HepG2 (cell line): Measurements from ENCODE around the gene FUT1. TPM values are rescaled to one million over a fixed set of nuclear protein-coding genes. Genes with fewer than 3 reads are reported as not detected.
A peak's percentile ranks its signal among the peaks of the same experiment; 100 is the strongest.

Experiments used
- ATAC-seq: fragments of 200-7000 bp; cut with Tn5 transposase; 3 replicates; pipeline ENCODE4 v1.9.1; 2020; ENCODE audit warnings: mild to moderate bottlenecking, moderate library complexity
- BruUV-seq: library from RNA; stranded (reverse); fragments of 400-500 nt; replicated peaks from 2 replicates; lab custom pipeline; 2021; lab: Mats Ljungman, UMichigan
- CTCF ChIA-PET: fragments of 300-600 bp; formaldehyde crosslinking; extraction: SDS; loops from one replicate; lab custom pipeline; 2021; ENCODE audit warnings: low total read pairs, inconsistent platforms, low intra/inter-chr PET ratio; lab: Yijun Ruan, JAX
- POLR2A ChIA-PET: fragments of 350-600 bp; sonication (Branson Sonifier 250); formaldehyde crosslinking; loops from one replicate; lab custom pipeline; 2020; ENCODE audit warnings: antibody characterized with exemption, inconsistent platforms; lab: Yijun Ruan, JAX
- DNase-seq: peaks from one replicate; pipeline ENCODE4 v3.0.0-alpha.2; 2015; ENCODE audit warnings: low spot score
- FAIRE-seq: peaks from 3 replicates; lab custom pipeline; 2011; peaks lifted over from hg19 to GRCh38; lab: Jason Lieb, UNC
- H2AFZ ChIP-seq: one replicate; pipeline ENCODE4 v1.6.1; 2011; ENCODE audit warnings: low read length, inconsistent platforms
- H3K27ac ChIP-seq: fragments of 300-600 bp; 3 replicates; pipeline ENCODE4 v1.8.0; 2011; ENCODE audit warnings: mixed run types, mild to moderate bottlenecking, mixed read lengths, low read length, inconsistent platforms; ENCODE audit not compliant: insufficient read depth; ENCODE audit errors: extremely low read length
- H3K27me3 ChIP-seq, 2 experiments: fragments of 200-600 bp in 1 of 2; 2 replicates in 1 of 2; 3 replicates in 1 of 2; pipeline versions ENCODE4 v1.6.0 to v1.8.0; 2011; ENCODE audit warnings: low read length in 2 of 2, mild to moderate bottlenecking in 2 of 2, moderate library complexity in 2 of 2, inconsistent platforms in 1 of 2; ENCODE audit not compliant: insufficient read depth in 2 of 2, control insufficient read depth in 1 of 2
- H3K36me3 ChIP-seq, 2 experiments: fragments of 200-600 bp in 1 of 2; replicated peaks in 1 of 2; 2 replicates in 1 of 2; 3 replicates in 1 of 2; pipeline versions ENCODE4 v1.5.1 to v1.8.0; 2011; ENCODE audit warnings: low read length in 2 of 2, inconsistent platforms in 1 of 2; ENCODE audit not compliant: insufficient read depth in 2 of 2, control insufficient read depth in 1 of 2
- H3K4me1 ChIP-seq: 2 replicates; pipeline ENCODE4 v1.5.1; 2012; ENCODE audit warnings: low read length, inconsistent platforms; ENCODE audit not compliant: insufficient read depth
- H3K4me2 ChIP-seq: 2 replicates; pipeline ENCODE4 v1.6.0; 2011; ENCODE audit warnings: low read depth, low read length, inconsistent platforms
- H3K4me3 ChIP-seq, 3 experiments: fragments of 200-600 bp in 1 of 3; sonication (generic), shearing (Covaris generic) in 1 of 3; replicated peaks in 1 of 3; 2 replicates each; pipeline ENCODE4 v1.5.1; 2011 to 2016; ENCODE audit warnings: low read length in 3 of 3, inconsistent platforms in 2 of 3, low read depth in 2 of 3, mild to moderate bottlenecking in 2 of 3, control low read depth in 1 of 3, mixed read lengths in 1 of 3; ENCODE audit not compliant: insufficient read depth in 1 of 3
- H3K79me2 ChIP-seq: one replicate; pipeline ENCODE4 v1.6.1; 2011; ENCODE audit warnings: low read length, inconsistent platforms; ENCODE audit not compliant: insufficient read depth
- H3K9ac ChIP-seq: 2 replicates; pipeline ENCODE4 v1.6.0; 2011; ENCODE audit warnings: mild to moderate bottlenecking, low read depth, low read length, inconsistent platforms; ENCODE audit not compliant: insufficient read depth
- H3K9me3 ChIP-seq: 2 replicates; pipeline ENCODE4 v1.5.1; 2012; ENCODE audit warnings: mild to moderate bottlenecking, low read length
- H4K20me1 ChIP-seq: 2 replicates; pipeline ENCODE4 v1.6.0; 2011; ENCODE audit warnings: inconsistent platforms, mild to moderate bottlenecking, low read length, moderate library complexity; ENCODE audit not compliant: insufficient read depth
- KAT7 ChIP-seq: IDR thresholded peaks from 2 replicates; pipeline ENCODE4 v1.6.1; 2018; ENCODE audit warnings: borderline replicate concordance, missing compliant biosample characterization
- RAD21 ChIP-seq: fragments of 450-650 bp; formaldehyde crosslinking; IDR thresholded peaks from 2 replicates; pipeline ENCODE4 v1.5.0; 2020; ENCODE audit warnings: mild to moderate bottlenecking
- THAP11 ChIP-seq: IDR thresholded peaks from 2 replicates; pipeline ENCODE4 v1.6.1; 2016; ENCODE audit warnings: missing biosample characterization, missing genetic modification reagents
- ZNF143 ChIP-seq: sonication (generic); formaldehyde crosslinking; IDR thresholded peaks from 2 replicates; pipeline ENCODE4 v1.4.0; 2020; ENCODE audit warnings: missing genetic modification reagents
- ZNF737 ChIP-seq: sonication (generic); formaldehyde crosslinking; IDR thresholded peaks from 2 replicates; pipeline ENCODE4 v1.5.0; 2020; ENCODE audit warnings: missing genetic modification reagents, mild to moderate bottlenecking, borderline replicate concordance
- WGBS: methylation state at CpG from one replicate; pipeline ENCODE4 v1.1.6; 2017; ENCODE audit warnings: low lambda C conversion rate; 5-methylcytosine and 5-hydroxymethylcytosine counted together
- in situ Hi-C: cut with HindIII; loops from 2 replicates; pipeline ENCODE4 v1.10.0; 2017; ENCODE audit warnings: low pct_unique_long_range_greater_than_20kb; ENCODE audit not compliant: extremely low pct_ligation_motif_present
- intact Hi-C: fragments of 100-400 bp; cut with micrococcal nuclease; formaldehyde crosslinking; loops from one replicate; pipeline ENCODE4 v1.10.0; 2022; ENCODE audit not compliant: unreplicated experiment
- polyA plus RNA-seq, 8 experiments: library from polyadenylated mRNA; depleted of rRNA in 3 of 8; stranded (reverse) in 7 of 8; unstranded in 1 of 8; fragments of >200 nt; fragmentation: Illumina TruSeq in 4 of 8; extraction: Trizol in 4 of 8; gene quantifications; 2 replicates each; pipeline versions ENCODE4 v1.2.1 to v1.2.3, GENCODE V29; 2011 to 2016; ENCODE audit warnings: low read depth in 4 of 8, missing spikeins in 1 of 8, mixed read lengths in 1 of 8; ENCODE audit not compliant: insufficient read depth in 1 of 8
- total RNA-seq, 5 experiments: library from RNA; depleted of rRNA; stranded (reverse); fragments of >200 nt; fragmentation: Illumina TruSeq; extraction: Trizol; gene quantifications; 2 replicates each; pipeline ENCODE4 v1.2.3, GENCODE V29; 2016; ENCODE audit warnings: low read depth in 1 of 5
- TF ChIP-seq, protein P1 (sequence below): IDR thresholded peaks from 2 replicates; pipeline ENCODE4 v1.6.1; 2016; ENCODE audit warnings: low read depth, borderline replicate concordance
- TF ChIP-seq, protein P2 (sequence below): fragments of 450-650 bp; IDR thresholded peaks from 2 replicates; pipeline ENCODE4 v1.6.1; 2017; ENCODE audit warnings: mild to moderate bottlenecking

FUT1 gene
- total and polyA plus RNA-seq, 2 of the 13 experiments (the other 11 are each of a cell fraction or from before 2014, with no cell fraction given), result 0.07 to 1.1 TPM

DNA sequence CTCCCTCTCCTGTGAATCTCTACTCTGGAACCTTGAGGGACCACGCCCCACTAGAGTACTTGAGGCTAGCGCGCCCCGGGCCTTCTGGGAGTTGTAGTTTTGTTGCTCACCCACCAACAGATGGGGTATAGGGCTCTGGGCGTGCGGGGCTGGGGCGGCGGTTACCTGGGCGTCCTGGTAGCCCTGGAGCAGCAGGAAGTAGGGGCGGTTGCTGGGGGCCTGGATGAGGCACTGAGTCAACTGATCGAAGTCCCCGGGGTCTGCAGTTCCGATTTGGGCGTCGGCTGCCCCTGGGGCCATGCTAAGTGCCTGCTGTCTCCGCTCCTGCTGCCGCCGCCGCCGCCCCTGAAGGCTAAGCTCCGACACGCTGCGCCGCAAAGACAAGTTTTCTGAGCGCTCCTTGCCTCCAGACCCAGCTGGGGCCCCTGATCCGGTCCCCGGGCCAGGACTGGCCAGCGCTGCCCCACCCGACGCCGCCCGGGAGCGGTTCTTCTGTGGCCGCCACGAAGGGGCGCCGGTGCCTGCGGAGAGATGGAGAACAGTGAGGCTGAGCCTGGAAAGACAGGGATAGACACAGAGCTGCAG lies 17.3 kb downstream of the FUT1 start:
- H2AFZ ChIP-seq, result no peak overlapping the region
- no peak overlapping the region for H3K4me2 ChIP-seq
- no peak for ATAC-seq
- H3K36me3 ChIP-seq, result no peaks in the 10 kb centered on the region
- CTCF ChIA-PET, result no interaction called here
- no peaks in the 10 kb centered on the region for H3K79me2 ChIP-seq
- no peak overlapping the region for H3K27ac ChIP-seq
- DNase-seq, result no peak
- H3K9ac ChIP-seq, result no peak overlapping the region
- H3K4me1 ChIP-seq, result peaks cover 19% of the 10 kb centered on the region
- TF ChIP-seq, protein P1, sequence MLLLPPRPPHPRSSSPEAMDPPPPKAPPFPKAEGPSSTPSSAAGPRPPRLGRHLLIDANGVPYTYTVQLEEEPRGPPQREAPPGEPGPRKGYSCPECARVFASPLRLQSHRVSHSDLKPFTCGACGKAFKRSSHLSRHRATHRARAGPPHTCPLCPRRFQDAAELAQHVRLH (CRISPR knock-in tag), result no peak
- TF ChIP-seq RAD21 (CRISPR knock-in tag) (no peak), KAT7 (CRISPR knock-in tag) (no peak), ZNF737 (CRISPR knock-in tag) (no peak), ZNF143 (CRISPR knock-in tag) (peak; percentile 53; the same call in 1 of the 2 replicates), THAP11 (CRISPR knock-in tag) (peak; percentile 71)
- TF ChIP-seq, protein P2, sequence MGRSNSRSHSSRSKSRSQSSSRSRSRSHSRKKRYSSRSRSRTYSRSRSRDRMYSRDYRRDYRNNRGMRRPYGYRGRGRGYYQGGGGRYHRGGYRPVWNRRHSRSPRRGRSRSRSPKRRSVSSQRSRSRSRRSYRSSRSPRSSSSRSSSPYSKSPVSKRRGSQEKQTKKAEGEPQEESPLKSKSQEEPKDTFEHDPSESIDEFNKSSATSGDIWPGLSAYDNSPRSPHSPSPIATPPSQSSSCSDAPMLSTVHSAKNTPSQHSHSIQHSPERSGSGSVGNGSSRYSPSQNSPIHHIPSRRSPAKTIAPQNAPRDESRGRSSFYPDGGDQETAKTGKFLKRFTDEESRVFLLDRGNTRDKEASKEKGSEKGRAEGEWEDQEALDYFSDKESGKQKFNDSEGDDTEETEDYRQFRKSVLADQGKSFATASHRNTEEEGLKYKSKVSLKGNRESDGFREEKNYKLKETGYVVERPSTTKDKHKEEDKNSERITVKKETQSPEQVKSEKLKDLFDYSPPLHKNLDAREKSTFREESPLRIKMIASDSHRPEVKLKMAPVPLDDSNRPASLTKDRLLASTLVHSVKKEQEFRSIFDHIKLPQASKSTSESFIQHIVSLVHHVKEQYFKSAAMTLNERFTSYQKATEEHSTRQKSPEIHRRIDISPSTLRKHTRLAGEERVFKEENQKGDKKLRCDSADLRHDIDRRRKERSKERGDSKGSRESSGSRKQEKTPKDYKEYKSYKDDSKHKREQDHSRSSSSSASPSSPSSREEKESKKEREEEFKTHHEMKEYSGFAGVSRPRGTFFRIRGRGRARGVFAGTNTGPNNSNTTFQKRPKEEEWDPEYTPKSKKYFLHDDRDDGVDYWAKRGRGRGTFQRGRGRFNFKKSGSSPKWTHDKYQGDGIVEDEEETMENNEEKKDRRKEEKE, result no peak
- intact Hi-C loops (no loop called here), in situ Hi-C loops (no loop called here)
- FAIRE-seq, result no peak
- no TSS peak for BruUV-seq
- H3K9me3 ChIP-seq, result no peaks in the 10 kb centered on the region
- WGBS, result 85% methylated on average over 33 of the region's 38 CpGs
- no peak overlapping the region for H3K4me3 ChIP-seq
- no peaks in the 10 kb centered on the region for H4K20me1 ChIP-seq
- no peaks in the 10 kb centered on the region for H3K27me3 ChIP-seq
- POLR2A ChIA-PET, result interaction anchor here (1.0 kb wide), 1 partner anchor 19 kb away, joined by 3 read pairs; no protein-coding TSS in a partner anchor
